ENCODE results near the gene ATMIN. TPM values are rescaled to one million over a fixed set of nuclear protein-coding genes. Genes with fewer than 3 reads are reported as not detected.

The ATMIN gene
- total and polyA plus RNA-seq, 2 of the 13 experiments (the other 11 are each of a cell fraction or from before 2014, with no cell fraction given): 34.6 to 60.4 TPM

- no TSS peak for BruUV-seq (replicated peaks)
- 0% methylated on average over 20 of the region's 83 CpGs for WGBS (ENCODE audit: low lambda C conversion rate)
- CTCF ChIA-PET (ENCODE audit: low intra/inter-chr PET ratio, low total read pairs): no interaction called here
- Histone ChIP-seq H4K20me1 (ENCODE audit: insufficient read depth, low read length) (no peaks in the 10 kb centered on the region; the same call in 1 of the 2 replicates), H3K9ac (ENCODE audit: insufficient read depth, low read depth, low read length) (peak within 1 kb of the TSS; percentile 85), H3K9me3 (ENCODE audit: low read length) (no peaks in the 10 kb centered on the region), H2AFZ (ENCODE audit: low read length) (peak within 1 kb of the TSS; percentile 68), H3K79me2 (ENCODE audit: insufficient read depth, low read length) (peaks cover 43% of the 10 kb centered on the region), H3K27me3 (ENCODE audit: control insufficient read depth in 1 of 2, insufficient read depth in 2 of 2, low read length in 2 of 2) (no peaks in the 10 kb centered on the region; a peak in 1 of 5 replicates), H3K36me3 (replicated peaks in 1 of 2; ENCODE audit: control insufficient read depth in 1 of 2, insufficient read depth in 2 of 2, low read length in 2 of 2) (peaks cover 0 to 2% of the 10 kb centered on the region in 2 experiments; a peak in 1 of 5 replicates), H3K4me3 (replicated peaks in 1 of 3; ENCODE audit: insufficient read depth in 1 of 3, low read depth in 2 of 3, low read length in 3 of 3) (peak within 1 kb of the TSS; percentile 75 to 86 (median 83)), H3K27ac (ENCODE audit: extremely low read length, insufficient read depth, low read length) (peak within 1 kb of the TSS; percentile 88), H3K4me1 (ENCODE audit: insufficient read depth, low read length) (peaks cover 52% of the 10 kb centered on the region), H3K4me2 (ENCODE audit: low read depth, low read length) (peak within 1 kb of the TSS; percentile 78)
- intact Hi-C loops (cut with micrococcal nuclease; ENCODE audit: unreplicated experiment): loop anchor here (1.0 to 5.0 kb wide), 4 partner anchors 20 to 219 kb away; partner anchors contain the start of genes ATMIN, CENPN and CMC2
- ATAC-seq (peak; percentile 98), FAIRE-seq (peak; percentile 98), DNase-seq (ENCODE audit: low spot score) (peak; percentile 98)
- in situ Hi-C loops (cut with HindIII; ENCODE audit: extremely low pct_ligation_motif_present, low pct_unique_long_range_greater_than_20kb): no loop called here
- POLR2A ChIA-PET: no interaction called here
- TF ChIP-seq PLRG1 (conservative IDR thresholded peaks at IDR 0.05) (no peak), XRCC5 (optimal IDR thresholded peaks at IDR 0.05; ENCODE audit: low read length) (peak; percentile 59), RXRA (CRISPR knock-in tag; IDR thresholded peaks at IDR 0.05) (no peak), TAF15 (IDR thresholded peaks at IDR 0.05; ENCODE audit: low read depth, low read length, poor library complexity, severe bottlenecking) (peak; percentile 24), ZNF350 (CRISPR knock-in tag; IDR thresholded peaks at IDR 0.05; ENCODE audit: borderline replicate concordance, low read depth) (no peak), RXRB (CRISPR knock-in tag; IDR thresholded peaks at IDR 0.05; ENCODE audit: borderline replicate concordance) (no peak), JDP2 (CRISPR knock-in tag; IDR thresholded peaks at IDR 0.05; ENCODE audit: borderline replicate concordance) (no peak; the same call in 1 of the 2 replicates), LCORL (IDR thresholded peaks at IDR 0.05) (no peak), LCORL (CRISPR knock-in tag; IDR thresholded peaks at IDR 0.05) (no peak), IRF1 (CRISPR knock-in tag; IDR thresholded peaks at IDR 0.05; ENCODE audit: low read depth) (no peak), FIP1L1 (IDR thresholded peaks at IDR 0.05; ENCODE audit: borderline replicate concordance, insufficient read depth, low read depth, low read length) (0 out of 2 replicates have a peak, but pooled peaks have one; percentile 62), MLX (CRISPR knock-in tag; IDR thresholded peaks at IDR 0.05) (no peak), RFX3 (CRISPR knock-in tag; IDR thresholded peaks at IDR 0.05) (no peak), NFRKB (IDR thresholded peaks at IDR 0.05) (no peak), HOXA5 (CRISPR knock-in tag; IDR thresholded peaks at IDR 0.05) (no peak; the same call in 1 of the 2 replicates), ZNF607 (CRISPR knock-in tag; IDR thresholded peaks at IDR 0.05; ENCODE audit: borderline replicate concordance) (peak; percentile 83), MXD4 (CRISPR knock-in tag; IDR thresholded peaks at IDR 0.05) (peak; percentile 96), ZBTB1 (CRISPR knock-in tag; IDR thresholded peaks at IDR 0.05; ENCODE audit: borderline replicate concordance) (no peak; the same call in 1 of the 2 replicates), ZNF503 (CRISPR knock-in tag; IDR thresholded peaks at IDR 0.05) (no peak), ZNF773 (CRISPR knock-in tag; IDR thresholded peaks at IDR 0.05; ENCODE audit: borderline replicate concordance) (no peak), GLI4 (CRISPR knock-in tag; IDR thresholded peaks at IDR 0.05; ENCODE audit: borderline replicate concordance) (no peak), RBM39 (IDR thresholded peaks at IDR 0.05; ENCODE audit: low read depth, low read length, poor library complexity, severe bottlenecking) (peak; percentile 60), AGO1 (IDR thresholded peaks at IDR 0.05; ENCODE audit: low read depth, low read length, poor library complexity, severe bottlenecking) (no peak)
Measured at GRCh38 chr16:81095953-81096714, 60.5 kb downstream of the ATMIN start, which contains the start of gene GCSH. TSS of gene GCSH (minus strand) at chr16:81096395. CDS start at chr16:81096278, 117 bp downstream.
